Activated CD4-positive, CD25-positive, alpha-beta regulatory T cell (primary cell): ENCODE results near the gene SLC15A3.
"Not testable (repeated sequence)": the region's sequence is repeated elsewhere in the genome, so short reads cannot be mapped to it uniquely, and the experiment has no call there.

Source experiments
- DNase-seq, 4 experiments: peaks; one replicate each; lab custom pipeline; 2025; lab: John Stamatoyannopoulos, UW

Gene SLC15A3

DNA sequence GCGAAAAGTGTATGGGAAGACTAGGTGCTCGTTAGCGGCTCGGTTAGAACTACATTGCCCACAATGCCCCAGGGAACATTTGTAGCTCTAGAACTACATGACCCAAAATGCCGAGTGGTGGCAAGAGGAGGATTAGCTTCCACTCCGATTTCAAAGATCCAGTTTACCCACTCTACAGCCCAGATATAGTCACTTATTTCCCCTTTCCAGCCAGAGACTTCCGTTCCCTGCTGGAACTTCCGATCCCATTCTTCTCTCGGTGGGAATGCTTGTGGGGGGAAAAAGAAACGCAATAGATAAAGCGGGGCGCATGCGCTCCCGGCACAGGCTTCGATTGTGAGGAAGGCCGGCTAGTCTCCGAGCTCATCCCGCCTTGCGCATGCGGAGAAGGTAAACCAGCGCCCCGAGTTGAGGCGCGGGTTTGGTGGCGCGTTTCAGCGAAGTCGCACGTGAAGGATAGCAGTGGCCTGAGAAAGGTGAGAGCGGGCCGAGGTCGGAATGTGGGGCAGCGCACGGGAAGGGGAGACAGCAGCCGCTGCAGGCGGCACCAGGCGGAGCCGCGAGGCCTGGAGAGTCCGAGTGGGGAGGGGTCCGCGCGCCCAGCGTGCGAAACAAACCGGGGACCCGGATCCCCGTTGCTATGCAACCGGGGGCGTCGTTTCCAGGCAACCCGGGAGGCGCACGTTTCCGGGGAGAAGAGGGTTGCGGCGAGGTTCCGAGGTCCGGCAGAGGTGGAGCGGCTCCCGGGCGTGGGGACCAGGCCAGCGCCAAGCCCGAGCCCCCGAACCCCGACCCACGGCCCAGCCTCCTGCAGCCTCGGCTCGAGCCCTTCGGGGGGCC, 38.0 kb downstream of the SLC15A3 start, which contains the start of gene TMEM109:
TMEM109 (plus strand) TSS at position 366 of the 840 bp plus-strand sequence. CDS start 5,536 bp downstream, outside the sequence.
- peak; percentile 58 to 82 (median 72) for DNase-seq

DNA sequence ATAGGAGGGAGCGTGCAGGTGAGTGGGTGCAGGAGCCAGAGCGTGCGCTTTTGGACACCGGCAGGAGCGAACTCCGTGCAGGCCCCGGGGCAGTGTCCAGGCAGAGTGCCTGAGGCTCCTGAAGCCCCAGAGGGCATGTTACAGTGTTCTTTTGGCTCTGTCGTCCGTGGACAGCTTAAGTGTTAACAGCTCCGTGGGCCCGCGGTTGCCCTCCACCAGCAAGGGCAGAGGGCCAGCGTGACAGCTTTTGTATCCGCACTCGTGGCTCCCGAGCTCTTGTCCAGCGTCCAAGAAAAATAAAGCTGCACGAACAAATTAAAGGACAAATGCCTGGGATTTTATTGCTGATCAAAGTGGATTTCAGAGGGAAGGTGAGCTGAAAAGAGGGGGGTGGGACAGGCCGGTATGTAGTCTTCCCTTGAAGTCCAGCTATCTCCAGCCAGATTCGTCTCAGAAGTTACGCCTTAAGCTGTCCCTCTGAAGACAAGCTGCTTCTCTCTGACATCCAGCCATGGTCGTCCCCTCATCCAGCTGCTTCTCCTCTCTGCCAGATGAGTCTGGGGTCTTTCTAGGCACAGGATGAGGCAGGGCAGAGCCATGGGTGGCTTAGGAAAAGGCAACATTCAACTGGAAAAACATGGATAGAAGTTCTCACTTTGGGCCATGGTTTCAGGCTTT, 39.0 kb downstream of the SLC15A3 start:
- DNase-seq = no peak

DNA sequence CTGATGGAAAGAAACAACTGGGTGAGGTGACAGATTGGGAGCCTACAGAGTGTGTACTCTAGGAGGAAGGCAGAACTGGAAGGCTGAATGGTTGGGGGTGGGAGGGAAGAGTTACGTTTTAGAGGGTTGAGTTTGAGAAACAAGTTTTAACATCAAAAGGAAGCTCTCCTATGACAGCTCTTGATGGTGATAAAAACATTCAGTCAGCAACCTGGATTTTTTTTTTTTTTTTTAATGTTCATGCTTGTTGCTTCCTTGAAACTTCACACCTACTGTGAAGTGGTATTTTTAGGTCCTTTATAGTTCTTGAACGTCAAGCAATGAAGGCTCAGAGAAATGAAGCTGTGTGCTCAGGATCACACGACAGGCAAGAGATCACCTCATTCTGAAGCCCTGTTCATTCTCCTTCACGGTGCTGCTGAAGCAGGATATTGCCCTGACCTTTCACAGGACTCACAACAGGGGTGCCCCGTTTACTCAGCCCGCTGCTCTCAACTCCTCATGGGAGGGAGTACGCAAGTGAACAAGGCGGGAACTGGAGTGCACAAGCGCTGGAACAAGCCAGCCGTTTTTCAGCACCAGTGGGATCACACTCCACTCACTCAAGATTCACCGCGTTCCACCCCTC, 39.6 kb downstream of the SLC15A3 start:
- DNase-seq = no peak

DNA sequence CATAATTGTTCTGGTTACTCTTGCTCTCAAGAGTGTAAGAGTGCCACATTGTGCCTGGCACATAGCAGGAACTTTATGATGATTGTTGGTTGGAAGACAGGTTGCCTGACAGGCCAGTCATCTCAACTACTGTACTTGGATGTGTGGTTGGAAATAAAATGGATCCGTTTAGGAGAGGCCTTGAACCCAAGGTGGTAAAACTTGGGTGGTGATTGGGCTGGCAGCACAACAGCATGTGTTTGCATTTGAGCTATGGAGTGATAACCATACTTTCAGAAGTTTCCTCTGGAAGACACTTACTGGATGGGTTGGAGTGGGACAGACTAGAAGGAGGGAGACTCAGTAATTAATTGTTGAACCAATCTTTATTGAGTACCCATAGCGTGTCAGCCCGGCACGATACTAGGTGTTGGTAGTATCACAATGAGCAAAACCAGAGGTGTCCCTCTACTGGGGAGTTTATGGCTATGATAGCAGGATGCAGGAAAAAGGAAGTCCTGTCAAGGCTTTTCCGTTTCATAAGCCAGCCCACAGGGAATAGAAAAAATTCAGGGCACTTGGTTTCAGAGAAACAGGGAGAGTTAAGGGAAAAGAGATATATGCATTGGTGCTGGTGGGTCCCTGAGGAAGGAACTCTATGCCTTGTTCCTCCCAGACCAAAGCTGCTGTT, 41.1 kb downstream of the SLC15A3 start:
- no peak for DNase-seq

DNA sequence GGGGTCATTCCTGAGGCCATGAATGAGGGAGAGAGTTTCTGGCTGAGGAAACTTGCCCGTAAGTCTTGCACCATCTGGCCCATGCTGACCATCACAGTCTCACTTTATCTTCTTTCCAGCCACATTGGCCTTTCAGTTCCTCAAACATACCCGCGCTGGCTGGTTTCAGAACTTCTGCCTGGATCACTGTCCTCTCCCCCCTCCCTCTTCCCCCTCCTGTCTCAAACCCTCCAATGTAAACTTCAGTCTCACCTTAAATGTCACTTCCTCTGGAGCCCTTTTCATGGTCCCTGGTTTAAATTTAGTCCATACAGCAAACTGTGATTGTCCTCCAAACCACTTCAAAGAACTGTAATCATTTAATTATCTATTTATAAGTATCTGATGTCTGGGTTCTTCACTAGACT, 41.7 kb downstream of the SLC15A3 start:
- DNase-seq = no peak

DNA sequence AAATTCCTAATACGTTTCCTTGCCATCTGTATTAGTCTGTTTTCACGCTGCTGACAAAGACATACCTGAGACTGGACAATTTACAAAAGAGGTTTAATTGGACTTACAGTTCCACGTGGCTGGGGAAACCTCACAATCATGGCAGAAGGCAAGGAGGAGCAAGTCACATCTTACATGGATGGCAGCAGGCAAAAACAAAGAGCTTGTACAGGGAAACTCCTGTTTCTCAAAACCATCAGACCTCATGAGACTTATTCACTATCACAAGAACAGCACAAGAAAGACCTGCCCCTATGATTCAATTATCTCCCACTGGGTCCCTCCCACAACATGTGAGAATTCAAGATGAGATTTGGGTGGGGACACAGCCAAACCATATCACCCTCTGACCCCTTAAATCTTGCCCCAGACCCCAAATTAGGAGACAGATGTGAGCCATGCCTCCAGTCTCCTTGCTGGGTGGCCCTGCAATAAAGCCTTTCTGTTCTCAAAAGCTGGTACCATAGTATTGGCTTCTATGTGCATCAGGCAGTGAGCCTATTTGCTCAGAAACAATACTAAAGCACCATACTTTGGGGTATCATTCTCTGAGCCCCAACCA, 42.2 kb downstream of the SLC15A3 start:
- DNase-seq = not testable (repeated sequence)

DNA sequence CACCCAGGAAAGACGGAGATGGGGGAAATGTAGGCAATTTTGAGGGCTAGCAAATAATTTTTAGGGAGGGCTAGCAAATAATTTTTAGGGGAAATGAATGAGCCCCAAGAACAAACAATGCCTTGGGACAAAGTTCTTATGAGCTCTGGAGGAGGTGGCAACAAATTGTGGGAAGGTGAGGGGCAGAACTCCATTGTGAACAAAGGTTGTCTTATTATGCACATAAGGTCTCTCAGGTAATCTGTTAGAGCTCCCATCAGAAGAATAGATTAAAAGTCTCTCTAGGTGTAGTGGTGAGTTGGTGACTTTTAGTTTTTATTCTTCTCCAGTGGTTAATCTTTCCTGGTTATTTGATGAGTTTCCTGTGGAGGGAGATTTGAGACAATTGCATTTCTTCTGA, 43.2 kb downstream of the SLC15A3 start:
- DNase-seq = no peak

DNA sequence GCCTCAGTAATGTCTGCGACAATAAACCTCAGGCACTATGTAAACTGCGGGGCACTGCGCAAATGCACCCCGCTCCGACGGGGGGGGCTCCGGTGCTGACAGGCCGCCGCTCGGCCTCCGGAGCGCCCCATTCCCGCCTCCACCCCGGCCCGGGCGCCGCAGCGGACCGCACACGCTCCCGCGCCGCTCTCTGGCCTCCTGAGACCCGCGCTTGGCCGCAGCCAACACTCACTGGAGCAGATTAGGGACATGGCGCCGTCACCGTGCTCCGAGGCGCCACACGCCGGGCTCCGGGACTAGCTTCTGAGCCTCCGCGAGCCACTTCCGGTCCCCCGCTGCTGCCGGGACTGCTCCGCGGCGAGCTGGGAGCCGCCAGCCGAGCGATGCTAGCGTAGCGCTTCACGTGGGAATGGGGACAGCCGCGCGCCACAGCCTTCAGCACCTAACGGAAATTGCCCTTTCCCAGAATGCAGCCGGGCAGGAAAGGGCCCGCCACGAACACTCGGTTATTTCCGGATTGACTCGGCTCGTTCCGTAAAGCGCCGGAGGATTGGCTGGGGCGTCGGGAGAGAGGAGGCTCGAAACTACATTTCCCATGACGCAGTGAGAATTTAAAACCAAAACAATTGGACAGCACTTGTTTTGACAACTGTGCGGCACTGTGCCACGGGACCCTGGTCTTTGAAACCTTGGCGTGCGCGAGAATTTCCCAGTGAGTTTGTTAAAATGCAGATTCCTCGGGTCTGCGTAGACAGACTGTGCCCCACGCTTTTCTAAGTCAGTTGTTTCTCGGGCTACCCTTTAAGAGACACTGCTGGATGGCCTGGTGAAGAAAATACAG, 45.6 kb downstream of the SLC15A3 start, which contains the start of gene PRPF19:
PRPF19 (minus strand) TSS at position 454 of the 841 bp plus-strand sequence; CDS start at position 251, 203 bp downstream.
- peak; percentile 90 to 99 (median 94) for DNase-seq

DNA sequence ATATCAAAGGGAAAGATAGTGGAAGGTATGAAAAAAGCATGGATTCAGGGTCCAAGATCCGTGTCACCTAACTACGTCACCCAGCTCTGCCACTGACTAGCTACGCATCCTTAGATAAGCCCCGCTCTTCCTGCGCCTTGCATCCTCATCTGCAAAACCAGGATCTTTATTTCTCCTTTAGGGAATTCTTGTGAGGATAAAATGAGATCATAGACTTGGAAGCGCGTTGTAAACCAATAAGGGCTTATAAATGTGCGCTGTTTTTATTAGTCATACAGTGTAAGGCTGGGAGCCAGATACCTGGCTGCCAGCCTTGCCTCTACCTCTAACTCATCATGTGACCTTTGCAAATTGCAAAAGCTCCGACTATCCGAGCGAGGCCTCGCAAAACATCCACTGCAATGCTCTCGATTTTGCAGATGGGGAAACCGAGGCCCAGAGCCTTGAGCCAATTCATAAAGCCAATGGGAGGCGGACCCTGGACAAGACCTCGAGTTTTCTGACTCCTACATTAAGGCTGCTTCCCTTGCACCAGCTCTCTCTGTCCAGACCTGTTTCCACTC, 46.3 kb downstream of the SLC15A3 start:
- no peak for DNase-seq

DNA sequence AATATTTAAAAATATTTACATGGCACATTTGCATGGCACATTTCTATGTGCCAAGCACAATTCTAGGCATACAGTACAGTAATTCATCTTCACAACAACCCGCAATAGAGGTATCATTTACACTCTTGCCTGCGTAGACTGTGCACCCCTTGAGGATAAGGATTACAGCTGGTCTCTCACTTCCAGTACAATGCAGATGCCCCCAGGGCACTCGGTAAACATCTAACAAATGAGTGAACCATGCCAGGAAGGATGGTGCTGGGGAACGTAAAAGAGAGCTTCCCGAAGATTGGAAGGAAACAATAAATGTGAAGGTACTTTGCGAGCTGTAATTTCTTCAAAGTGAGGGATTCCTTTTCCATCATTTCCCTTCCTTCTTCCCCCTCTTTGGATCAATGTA, 46.9 kb downstream of the SLC15A3 start:
- no peak for DNase-seq

DNA sequence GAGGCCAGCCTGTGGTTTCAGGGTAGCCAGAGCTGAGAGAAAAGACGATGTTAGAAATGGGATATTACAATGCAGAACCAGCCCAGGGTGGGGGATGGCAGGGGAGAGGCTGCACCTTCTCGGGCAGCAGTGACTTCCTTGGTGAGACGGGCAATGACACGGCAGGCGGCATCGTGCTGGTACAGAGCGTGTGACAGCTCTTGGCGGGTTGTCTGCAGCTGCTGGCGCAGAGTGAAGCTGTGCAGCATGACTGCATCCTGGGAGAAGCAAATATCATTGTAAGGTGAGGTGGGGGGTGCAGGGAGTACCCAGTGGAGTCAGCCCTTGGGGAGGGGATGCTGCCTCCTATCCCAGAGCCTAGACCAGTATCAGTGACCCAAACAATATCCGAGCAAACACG, 49.4 kb downstream of the SLC15A3 start:
- no peak for DNase-seq

DNA sequence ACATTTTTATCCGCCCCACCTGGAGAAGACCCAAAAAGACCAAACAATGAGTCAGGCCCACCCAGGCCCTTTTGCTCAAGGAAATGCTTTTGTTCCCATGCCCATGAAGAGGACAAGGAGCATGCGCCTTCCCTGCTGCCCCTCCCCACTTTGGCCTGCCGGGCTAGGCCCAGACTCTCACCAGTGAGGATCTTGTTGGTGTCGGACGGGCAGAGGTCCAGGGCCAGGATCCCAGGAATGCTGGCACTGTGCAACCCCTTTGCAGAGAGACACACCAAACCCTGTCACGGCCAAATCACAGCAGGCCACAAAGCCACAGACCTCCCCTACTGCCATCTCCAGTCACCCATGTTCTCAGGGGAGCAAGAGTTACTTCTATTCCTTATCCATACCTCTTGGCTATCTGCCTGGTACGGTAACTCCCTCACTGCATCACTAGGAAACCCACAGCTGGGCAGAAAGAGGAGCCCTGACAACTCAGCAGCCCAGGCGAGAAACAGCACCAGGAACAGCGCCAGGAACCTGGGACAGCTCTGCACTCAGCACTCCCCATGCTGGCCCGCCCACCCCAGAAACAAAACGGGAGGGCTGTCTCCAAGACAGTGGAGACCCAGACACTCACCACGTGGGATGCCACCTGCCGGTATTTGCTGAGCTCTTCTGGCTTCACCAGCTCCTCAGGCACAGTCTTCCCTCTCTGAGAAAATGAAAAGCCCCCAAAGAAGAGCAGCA, 51.1 kb downstream of the SLC15A3 start:
- DNase-seq = no peak

DNA sequence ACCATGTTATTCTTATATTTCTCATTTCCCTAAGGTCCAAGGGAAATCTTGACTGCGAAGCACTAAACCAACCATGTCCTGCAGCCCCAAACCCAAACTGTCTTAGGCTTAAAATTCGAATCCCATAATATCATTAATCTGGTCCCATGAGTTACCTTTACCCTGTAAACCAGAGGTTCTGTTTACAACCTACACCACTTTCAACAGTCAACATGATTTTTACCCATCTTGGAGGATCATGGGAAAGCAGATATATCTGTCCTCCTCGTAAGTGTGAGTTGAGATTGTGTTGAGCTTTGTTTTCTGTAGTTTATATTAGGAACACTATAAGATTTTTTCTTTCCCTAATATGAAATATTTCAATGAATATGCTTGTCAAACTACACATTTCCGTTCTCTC, 52.0 kb downstream of the SLC15A3 start:
- DNase-seq = no peak

DNA sequence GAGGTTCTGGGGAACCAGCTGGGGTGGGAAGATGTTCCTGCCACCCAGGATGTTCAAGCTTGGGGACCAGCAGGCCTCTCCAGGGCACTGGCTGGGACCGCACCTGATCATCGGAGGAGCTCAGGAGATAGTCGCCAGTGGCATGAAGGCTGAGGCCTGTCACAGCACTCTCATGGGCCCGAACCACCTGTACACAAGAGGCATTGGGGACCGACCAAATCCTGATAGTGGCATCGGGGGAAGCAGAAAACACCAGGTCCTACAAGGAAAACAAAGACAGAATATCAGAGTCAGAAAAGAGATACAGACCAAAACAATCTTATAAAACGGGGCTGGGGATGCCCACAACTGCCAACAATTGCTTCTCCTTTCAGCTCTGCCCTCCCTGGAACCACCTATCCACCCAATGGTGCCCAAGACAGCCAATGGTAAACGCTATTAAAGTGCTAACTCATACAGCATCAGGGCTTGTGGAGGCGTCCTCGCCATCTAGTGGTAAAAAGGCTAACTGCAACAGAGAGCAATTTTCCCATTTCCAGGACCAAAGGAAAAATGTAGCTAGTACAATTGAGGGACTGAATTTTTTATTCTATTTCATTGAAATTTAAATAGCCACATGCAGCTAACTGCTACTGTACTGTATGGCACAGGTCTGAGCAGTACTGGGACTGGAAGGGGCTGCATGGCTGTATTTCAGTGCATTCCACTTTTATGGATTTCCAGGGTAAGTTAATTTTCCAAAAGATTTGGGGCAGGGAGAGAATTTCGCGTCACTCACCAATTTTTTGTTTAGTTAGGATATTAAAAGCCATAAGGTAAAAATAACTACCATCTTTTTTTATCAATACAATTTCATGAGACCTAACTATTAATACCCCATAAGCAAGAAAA, 52.7 kb downstream of the SLC15A3 start:
- DNase-seq = no peak

DNA sequence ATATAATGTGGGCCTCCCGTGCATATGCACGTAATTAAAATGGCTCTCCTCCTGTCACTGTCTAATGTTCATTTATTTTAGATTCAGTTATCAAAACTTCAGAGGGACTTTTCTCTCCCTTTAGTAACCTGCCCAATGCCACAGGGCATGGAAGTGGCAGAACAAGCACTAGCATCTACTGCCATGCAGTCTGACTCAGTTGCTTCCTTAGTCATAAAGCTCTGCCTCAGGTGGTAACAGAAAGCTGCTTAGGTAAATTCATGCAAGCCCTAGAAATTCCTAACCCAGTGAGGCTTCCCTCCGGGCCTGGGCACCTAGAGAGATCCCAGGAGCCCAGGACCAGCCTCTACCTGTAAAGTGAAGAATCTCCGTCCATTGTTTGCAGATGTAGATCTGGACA, 54.5 kb downstream of the SLC15A3 start:
- DNase-seq = no peak

DNA sequence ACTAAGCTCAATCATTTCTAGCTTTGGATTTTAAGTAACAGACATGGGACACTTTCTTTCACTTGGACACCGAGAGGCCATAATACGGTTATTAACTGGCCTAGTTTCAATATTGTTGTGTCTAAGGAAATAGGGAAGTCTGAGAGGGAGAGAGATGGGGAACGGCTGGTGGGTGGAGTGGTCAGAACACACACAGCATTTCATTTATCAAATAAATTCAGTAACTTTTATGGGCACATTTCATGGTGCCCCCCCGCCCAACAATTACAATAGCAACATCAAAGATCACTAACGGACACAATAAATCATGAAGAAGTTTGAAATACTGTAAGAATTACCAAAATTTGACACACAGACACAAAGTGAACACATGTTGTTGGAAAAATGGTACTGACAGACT, 56.3 kb downstream of the SLC15A3 start:
- no peak for DNase-seq

DNA sequence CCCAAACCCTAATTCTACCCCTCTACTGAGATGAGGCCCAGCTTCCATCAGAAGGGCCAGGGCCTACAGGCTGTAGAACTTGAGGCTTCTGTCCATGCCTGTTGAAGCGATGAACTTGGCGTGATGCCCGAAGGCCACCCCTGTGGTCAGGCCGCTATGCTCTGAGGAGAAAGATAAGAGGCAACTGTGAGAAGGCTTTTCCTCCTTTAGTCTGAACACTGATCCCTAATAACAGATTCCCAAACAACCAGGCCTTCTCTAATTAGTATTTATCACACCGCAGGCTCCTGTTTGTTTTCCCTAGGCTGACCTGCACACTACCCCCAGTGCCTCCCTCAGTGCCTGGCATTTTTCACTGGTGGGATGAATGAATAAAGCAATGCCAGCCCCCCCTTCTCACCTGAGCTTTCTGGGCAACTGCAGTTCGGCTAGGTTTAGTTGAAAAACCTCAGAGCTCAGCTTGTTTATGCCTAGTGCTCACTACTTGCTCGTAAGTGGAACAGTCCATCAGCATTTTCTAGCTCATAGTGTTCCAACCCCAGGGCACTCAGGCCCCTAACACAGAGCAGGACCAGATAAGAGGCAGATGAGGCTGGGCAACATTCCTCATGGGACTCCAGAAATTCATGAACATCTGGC, 60.8 kb downstream of the SLC15A3 start:
- no peak for DNase-seq

DNA sequence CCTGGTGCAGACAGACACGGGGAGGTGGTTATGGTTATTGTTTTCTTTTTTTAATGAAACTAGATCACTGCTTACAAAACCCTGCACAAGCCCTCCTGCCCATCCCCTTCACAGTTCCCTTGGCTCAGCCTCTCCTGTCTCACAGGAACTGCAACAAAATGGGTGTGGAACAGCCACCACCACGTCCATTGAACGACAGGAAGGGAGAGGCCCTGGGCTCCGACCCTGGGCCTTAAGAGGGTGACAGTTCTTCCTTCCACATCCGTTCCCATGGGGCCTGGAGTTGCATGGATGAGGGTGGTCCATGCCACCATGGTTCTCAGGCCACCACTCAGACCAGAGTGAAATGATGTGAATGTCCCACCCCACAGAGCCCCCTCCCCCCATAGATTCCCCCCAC, 61.3 kb downstream of the SLC15A3 start:
- DNase-seq = no peak
